ENCODE data around the gene HSF5. TPM values are rescaled to one million over a fixed set of nuclear protein-coding genes. Genes with fewer than 3 reads are reported as not detected.
A peak's percentile ranks its signal among the peaks of the same experiment; 100 is the strongest.

Gene HSF5
- polyA plus RNA-seq (2013, experiment 1 of 2; ENCODE audit: insufficient read length), result not detected
- not detected for polyA plus RNA-seq (2013, experiment 2 of 2; ENCODE audit: insufficient read length)

GRCh38 chr17:58487589-58488427, at the start of gene HSF5:
Gene HSF5, minus strand, starts transcription at chr17:58488408. Its CDS starts 134 bp downstream, at chr17:58488274.
- DNase-seq, result peak; percentile 6

GRCh38 chr17:58537266-58537665, 49.1 kb upstream of the HSF5 start:
- no peak for DNase-seq

GRCh38 chr17:58536542-58536941, 48.3 kb upstream of the HSF5 start:
- no peak for DNase-seq

GRCh38 chr17:58535431-58535830, 47.2 kb upstream of the HSF5 start:
- DNase-seq, result peak; percentile 48

- peak; percentile 59 for DNase-seq
Observed at GRCh38 chr17:58534901-58535421, 46.8 kb upstream of the HSF5 start.

GRCh38 chr17:58534331-58534730, 46.1 kb upstream of the HSF5 start:
- DNase-seq, result no peak

- DNase-seq, result no peak
Observed at GRCh38 chr17:58533616-58534188, 45.5 kb upstream of the HSF5 start.

GRCh38 chr17:58532555-58532951, 44.3 kb upstream of the HSF5 start:
- DNase-seq, result no peak

GRCh38 chr17:58531661-58532554, 43.7 kb upstream of the HSF5 start:
- peak; percentile 50 for DNase-seq

- no peak for DNase-seq
Observed at GRCh38 chr17:58531122-58531521, 42.9 kb upstream of the HSF5 start.

- no peak for DNase-seq
Observed at GRCh38 chr17:58530655-58531054, 42.4 kb upstream of the HSF5 start.

- DNase-seq, result no peak
Observed at GRCh38 chr17:58529275-58529674, 41.1 kb upstream of the HSF5 start.

GRCh38 chr17:58528443-58528842, 40.2 kb upstream of the HSF5 start:
- DNase-seq, result no peak

GRCh38 chr17:58527949-58528348, 39.7 kb upstream of the HSF5 start:
- no peak for DNase-seq

GRCh38 chr17:58527306-58527705, 39.1 kb upstream of the HSF5 start:
- DNase-seq, result no peak

GRCh38 chr17:58525239-58525638, 37.0 kb upstream of the HSF5 start:
- peak; percentile 95 for DNase-seq

GRCh38 chr17:58521680-58522079, 33.5 kb upstream of the HSF5 start:
- no peak for DNase-seq

GRCh38 chr17:58520843-58521430, 32.7 kb upstream of the HSF5 start:
- peak; percentile 50 for DNase-seq

- DNase-seq, result peak; percentile 100
Observed at GRCh38 chr17:58517928-58518609, 29.9 kb upstream of the HSF5 start.

- no peak for DNase-seq
Observed at GRCh38 chr17:58517378-58517927, 29.2 kb upstream of the HSF5 start.

GRCh38 chr17:58516644-58517377, 28.6 kb upstream of the HSF5 start:
- DNase-seq, result no peak

Measured in fibroblast of skin of back (primary cell).